ENCODE measurements around the gene ASXL2.
"Not testable (repeated sequence)": the region's sequence is repeated elsewhere in the genome, so short reads cannot be mapped to it uniquely, and the experiment has no call there.

ASXL2 gene

DNA sequence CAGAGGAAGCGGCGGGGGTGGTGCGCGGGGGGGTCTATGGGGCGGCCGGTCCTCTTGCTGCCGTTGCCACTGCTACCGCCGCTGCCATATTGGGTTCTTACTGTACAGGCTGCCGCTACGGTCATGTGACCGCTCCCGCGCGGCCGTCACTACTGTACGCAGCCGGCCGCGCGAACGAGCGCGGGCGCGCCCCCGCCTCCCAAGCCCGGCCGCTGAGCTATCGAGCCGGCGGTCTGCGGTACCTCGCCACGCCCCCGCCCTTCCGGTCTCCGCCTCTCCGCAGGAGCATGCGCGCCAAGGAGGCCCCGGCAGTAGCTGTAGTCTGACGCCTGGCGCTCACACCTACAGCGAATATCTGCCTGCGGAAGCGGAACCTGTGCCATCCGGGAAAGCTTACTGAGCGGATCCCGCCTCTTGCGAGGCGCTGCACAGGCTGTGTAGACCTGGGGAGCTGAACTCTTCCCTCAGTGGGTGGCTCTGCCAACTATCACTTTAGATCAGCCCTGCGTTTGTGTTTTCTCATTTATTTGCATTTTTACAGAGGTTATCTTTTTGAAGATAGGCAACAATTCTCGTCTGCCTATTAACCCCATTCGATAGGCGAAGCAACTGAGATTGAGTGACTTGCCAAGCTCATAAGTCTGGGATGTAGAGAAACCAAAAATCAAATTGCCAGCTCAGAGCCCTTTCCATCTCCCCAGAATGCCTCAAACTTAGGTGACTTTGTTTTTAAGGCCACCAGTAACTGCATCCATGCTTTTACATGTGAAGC is at the start of gene ASXL2:
TSS of gene ASXL2 (minus strand) at position 127 of the 772 bp plus-strand sequence. CDS start 265 bp downstream, outside the sequence.
- peak; percentile 96 for DNase-seq

- no peak for DNase-seq
Observed at GRCh38 chr2:25926984-25927756, 48.9 kb upstream of the ASXL2 start.

DNA sequence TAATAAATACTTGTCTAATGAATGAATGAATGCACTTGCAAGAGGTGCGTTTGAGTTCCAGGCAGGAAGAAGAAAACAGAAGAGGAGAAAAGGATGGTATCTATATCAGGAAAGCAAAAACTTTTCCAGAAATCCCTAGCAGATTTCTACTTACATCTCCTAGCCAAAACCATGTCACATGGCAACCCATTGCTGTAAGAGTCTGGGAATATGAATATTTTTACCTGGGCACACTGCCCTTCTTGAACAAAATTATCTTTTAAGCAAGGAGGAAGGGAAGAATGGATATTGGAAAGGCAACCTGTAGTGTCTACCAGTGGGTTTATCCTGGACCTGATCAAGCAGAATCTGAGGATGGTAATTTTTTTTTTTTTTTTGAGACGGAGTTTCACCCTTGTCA is 44.2 kb upstream of the ASXL2 start:
- DNase-seq, result no peak

GRCh38 chr2:25920786-25921415 is 42.6 kb upstream of the ASXL2 start:
- no peak for DNase-seq

GRCh38 chr2:25920336-25920735 is 42.0 kb upstream of the ASXL2 start:
- no peak for DNase-seq

GRCh38 chr2:25917832-25918231 is 39.5 kb upstream of the ASXL2 start:
- DNase-seq, result no peak

DNA sequence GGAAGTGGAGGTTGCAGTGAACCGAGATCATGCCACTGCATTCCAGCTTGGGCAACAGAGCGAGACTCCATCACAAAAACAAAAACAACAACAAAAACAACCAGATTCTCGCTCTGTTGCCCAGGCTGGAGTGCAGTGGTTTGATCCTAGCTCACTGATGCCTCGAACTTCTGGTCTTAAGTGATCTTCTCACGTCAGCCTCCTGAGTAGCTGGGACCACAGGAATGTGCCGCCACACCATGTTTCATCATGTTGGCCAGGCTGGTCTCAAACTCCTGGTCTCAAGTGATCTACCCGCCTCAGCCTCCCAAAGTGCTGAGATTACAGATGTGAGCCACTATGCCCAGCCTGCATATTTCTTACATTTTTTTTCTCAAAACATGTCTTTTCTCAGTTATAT is 39.1 kb upstream of the ASXL2 start:
- DNase-seq, result not testable (repeated sequence)

DNA sequence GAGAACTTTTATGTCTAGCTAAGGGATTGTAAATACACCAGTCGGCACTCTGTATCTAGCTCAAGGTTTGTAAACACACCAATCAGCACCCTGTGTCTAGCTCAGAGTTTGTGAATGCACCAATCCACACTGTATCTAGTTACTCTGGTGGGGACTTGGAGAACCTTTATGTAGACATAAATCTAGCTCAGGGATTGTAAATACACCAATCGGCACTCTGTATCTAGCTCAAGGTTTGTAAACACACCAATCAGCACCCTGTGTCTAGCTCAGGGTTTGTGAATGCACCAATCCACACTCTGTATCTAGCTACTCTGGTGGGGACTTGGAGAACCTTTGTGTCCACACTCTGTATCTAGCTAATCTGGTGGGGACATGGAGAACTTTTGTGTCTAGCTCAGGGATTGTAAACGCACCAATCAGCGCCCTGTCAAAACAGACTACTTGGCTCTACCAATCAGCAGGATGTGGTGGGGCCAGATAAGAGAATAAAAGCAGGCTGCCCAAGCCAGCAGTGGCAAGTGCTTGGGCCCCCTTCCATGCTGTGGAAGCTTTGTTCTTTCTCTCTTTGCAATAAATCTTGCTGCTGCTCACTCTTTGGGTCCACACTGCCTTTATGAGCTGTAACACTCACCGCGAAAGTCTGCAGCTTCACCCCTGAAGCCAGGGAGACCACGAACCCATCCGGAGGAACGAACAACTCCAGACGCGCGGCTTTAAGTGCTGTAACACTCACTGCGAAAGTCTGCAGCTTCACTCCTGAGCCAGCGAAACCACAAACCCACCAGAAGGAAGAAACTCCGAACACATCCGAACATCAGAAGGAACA is 37.9 kb upstream of the ASXL2 start:
- not testable (repeated sequence) for DNase-seq

GRCh38 chr2:25915411-25915810 is 37.1 kb upstream of the ASXL2 start:
- DNase-seq, result not testable (repeated sequence)

GRCh38 chr2:25913696-25913973 is 35.3 kb upstream of the ASXL2 start:
- DNase-seq, result not testable (repeated sequence)

GRCh38 chr2:25912851-25913695 is 34.8 kb upstream of the ASXL2 start:
- no peak for DNase-seq

- DNase-seq, result not testable (repeated sequence)
Observed at GRCh38 chr2:25909574-25909973, 31.3 kb upstream of the ASXL2 start.

DNA sequence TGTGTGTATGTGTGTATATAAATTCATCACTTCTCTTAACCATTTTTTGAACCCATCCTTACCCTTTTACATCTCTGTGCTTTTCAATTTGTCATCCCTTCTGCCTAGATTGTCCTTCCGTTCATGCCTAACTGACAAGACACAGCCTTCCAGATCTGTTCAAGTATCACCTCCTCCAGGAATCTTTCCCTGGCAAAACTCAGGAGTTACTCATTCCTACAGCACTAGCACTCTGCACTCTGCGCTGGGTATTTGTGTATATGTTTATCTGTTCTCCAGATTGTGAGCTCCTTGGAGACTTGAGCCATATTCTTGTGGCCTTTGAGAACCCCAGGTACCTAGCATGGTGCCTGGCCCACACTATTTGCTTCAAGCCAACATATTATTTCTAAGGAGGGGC is 26.8 kb upstream of the ASXL2 start:
- DNase-seq, result no peak

DNA sequence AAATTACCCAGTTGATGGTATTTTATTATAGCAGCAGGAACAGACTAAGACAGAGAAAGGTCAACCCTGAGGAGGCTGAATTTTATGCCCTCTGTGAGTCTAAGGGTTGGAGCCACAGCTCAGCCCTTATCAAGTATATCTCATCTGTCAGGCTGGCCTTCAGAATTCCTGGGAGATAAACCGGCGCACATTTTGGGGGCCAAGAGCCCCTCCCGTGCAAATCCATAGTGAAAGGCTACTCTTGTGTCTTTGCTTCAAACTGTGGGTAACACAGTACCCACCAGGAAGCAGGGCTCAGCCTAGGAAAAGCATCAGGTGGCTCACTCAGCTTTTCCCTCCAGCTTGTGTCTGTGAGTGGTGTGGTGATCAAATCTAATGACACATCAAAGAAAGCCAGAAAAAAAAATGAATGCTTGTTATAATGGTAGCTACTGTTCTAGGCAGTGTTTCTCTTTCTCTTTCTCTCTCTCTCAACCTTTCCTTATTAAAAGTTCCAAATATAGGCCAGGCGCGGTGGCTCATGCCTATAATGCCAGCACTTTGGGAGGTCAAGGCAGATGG is 25.0 kb upstream of the ASXL2 start:
- no peak for DNase-seq

- DNase-seq, result no peak
Observed at GRCh38 chr2:25899404-25899970, 21.2 kb upstream of the ASXL2 start.

GRCh38 chr2:25897506-25897905 is 19.2 kb upstream of the ASXL2 start:
- DNase-seq, result no peak

- not testable (repeated sequence) for DNase-seq
Observed at GRCh38 chr2:25896308-25896707, 18.0 kb upstream of the ASXL2 start.

- DNase-seq, result no peak
Observed at GRCh38 chr2:25895610-25896009, 17.3 kb upstream of the ASXL2 start.

- no peak for DNase-seq
Observed at GRCh38 chr2:25895018-25895417, 16.7 kb upstream of the ASXL2 start.

- no peak for DNase-seq
Observed at GRCh38 chr2:25894135-25894830, 16.0 kb upstream of the ASXL2 start.

DNA sequence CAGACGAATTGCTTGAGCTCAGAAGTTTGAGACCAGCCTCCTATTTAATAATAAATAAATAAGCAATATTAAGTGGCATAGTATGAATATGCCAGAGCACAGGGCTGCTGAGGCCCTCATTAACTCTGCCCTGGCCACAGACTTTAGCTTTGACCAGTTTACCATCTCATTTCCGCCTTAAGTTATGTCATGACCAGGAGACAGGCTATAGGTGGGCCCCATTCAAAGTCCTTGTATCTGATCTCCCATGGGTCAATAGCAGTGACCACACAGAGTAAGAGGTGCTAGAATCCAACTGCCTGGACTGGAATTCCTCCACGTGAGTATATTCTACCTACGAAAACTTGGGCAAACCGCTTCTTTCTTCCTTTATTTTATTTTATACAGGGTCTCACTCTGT is 13.4 kb upstream of the ASXL2 start:
- no peak for DNase-seq
